GM19438 (cell line): ENCODE data around the gene SGK1.

Experiments used
- ATAC-seq: cut with Tn5 transposase; IDR thresholded peaks from one replicate; pipeline ENCODE4 v1.9.1; 2021; ENCODE audit warnings: low read depth; ENCODE audit not compliant: unreplicated experiment

Gene SGK1

DNA sequence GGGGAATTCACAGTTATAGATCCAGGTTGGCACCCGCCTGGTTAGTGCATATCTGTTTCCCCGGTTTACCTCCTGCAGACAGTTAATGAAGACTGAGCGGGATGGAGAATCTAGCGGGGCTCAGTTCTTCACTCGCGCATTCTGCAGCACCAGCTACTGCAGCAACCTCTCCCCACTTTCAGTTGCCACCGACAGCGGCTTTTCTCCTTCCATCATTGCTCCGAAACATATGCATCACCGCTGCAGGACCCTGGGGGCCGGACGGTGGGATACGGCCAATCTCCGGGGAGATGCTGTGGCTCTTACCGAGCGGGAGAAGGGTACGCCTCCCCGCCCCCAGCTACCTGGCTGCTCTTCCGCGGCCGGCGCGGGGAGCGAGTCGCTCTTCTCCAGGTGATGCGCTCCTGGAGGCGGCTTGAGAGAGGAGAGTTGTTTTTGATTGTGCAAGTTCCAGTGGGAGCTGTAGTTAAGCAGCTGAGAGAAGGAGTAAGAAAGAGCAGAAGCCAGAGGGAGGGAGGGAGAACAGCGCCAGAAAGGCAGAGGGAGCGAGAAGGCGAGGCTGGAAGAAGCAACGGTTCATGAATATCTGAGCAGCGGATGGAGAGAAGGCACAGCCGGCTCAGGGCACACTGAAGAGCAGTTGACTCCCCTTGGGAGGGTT lies at the start of gene SGK1:
Gene SGK1 (minus strand): TSS at position 642 of the 661 bp plus-strand sequence. CDS start 652 bp downstream, outside the sequence.
- peak; percentile 56 for ATAC-seq

DNA sequence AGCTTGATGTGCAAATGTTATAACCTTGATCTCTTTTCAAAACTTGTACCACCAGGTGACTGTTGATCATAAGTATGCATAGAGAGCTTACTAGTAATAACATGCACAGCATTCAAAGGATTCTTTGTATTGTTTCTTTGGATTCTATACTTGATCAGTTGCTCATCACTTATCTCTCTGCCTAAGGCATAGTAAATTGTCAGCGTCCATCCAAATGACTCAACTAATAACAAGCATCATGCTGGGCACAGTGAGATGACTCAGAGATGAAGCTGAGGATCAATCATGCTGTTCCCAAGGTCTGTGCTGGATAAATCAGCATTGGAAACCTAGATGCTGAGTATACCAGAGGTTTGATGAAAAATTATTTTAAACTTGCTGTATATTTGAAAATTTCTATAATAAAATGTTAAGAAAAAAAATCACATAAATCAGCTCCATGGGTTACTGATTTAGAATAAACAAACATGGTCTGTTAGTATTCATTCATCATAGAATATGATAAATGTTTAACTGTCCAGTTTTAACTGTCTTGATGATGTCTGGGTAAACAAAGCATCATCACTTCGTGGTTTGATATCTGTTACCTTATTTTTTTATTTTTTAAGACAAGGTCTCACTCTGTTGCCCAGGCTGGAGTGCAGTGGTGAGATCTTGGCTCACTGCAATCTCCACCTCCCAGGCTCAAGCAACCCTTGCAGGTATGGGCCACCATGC lies 45.6 kb upstream of the SGK1 start:
- ATAC-seq, result no peak

DNA sequence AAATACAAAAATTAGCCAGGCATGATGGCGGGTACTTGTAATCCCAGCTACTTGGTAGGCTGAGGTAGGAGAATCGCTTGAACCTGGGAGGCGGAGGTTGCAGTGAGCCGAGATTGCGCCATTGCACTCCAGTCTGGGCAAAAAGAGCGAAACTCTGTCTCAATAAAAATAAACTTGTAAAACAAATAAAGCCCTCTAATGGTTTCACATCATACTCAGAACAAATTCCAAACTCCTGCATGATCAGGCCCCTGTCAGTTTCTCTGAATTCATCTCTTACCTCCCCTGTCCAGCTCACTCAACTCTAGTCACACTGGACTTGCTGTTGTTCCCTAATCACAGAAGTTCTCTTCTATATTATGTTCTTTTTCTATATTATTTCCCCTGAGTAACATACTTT lies 43.1 kb upstream of the SGK1 start:
- ATAC-seq, result no peak

DNA sequence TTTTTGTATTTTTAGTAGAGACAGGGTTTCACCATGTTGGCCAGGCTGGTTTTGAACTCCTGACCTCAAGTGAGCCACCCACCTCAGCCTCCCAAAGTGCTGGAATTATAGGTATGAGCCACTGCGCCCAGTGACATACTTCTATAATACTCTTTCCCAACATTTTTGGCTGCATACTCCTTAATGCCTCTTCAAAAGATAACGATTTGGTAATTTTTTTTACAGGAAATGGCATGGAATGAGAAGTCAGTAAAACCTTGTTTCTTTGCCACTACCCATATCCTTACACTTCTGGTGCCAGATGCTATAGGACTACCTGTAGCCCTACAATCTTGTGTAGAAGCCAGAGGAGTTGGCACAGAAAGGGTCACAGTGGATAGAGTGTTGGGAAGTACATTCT lies 41.4 kb upstream of the SGK1 start:
- no peak for ATAC-seq

DNA sequence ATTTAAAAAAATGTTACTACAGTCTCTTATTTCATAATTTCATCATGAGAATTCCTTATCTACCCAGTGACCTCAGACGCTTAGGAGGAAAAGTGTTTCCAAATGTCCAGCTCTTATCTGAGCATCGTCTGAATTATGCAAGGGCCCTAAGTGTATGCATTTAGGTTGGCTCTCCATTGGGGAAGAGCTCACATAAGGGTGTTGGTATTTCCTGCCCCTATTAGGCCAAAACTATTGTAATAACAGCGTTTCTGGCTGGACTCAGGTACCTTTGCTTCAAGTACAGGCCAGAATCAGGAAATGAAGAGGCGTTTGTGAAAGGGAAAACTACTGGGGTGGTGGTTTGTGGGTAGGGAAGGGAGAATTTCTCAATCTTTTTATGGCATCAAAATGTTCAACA lies 40.4 kb upstream of the SGK1 start:
- no peak for ATAC-seq

DNA sequence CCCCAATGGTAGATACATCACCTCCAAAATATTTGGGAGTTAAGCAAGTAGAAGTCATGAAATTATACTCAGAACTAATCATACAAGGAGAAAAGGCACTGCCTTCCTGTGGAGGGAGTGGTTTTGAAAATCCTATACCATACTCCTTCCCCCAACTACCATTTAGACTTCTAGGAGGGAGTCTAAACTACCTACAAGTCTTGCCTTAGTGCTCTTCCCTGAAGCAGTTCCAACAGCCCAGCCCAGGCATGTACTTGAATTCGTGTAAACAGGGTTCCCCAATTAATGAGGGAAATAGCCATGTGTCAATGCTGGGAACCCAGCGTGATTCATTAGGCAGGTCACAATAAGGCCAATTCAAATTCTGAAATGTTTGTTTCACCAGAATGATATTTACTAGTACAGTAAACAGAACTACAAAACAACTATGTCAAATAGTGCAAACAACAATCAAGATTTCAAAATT lies 39.1 kb upstream of the SGK1 start:
- ATAC-seq, result no peak

DNA sequence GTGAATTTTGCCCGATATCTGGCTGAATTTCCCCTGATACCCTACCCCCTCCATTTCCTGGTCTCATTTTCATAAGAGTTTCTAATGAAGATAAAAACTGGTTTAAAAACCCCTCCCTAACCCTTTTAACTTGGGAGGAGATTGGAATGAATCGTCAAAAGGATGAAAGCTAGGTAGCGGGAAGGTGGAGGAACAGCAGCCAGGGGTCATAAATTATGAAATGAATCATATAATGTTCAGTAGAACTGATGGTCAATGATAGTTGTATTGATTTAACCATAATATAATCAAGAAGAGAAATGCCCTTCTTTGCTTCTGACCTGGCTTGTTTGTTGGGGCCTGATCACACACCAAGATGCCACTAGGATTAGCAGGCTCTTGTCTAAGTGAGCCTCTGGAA lies 38.5 kb upstream of the SGK1 start:
- ATAC-seq, result no peak

DNA sequence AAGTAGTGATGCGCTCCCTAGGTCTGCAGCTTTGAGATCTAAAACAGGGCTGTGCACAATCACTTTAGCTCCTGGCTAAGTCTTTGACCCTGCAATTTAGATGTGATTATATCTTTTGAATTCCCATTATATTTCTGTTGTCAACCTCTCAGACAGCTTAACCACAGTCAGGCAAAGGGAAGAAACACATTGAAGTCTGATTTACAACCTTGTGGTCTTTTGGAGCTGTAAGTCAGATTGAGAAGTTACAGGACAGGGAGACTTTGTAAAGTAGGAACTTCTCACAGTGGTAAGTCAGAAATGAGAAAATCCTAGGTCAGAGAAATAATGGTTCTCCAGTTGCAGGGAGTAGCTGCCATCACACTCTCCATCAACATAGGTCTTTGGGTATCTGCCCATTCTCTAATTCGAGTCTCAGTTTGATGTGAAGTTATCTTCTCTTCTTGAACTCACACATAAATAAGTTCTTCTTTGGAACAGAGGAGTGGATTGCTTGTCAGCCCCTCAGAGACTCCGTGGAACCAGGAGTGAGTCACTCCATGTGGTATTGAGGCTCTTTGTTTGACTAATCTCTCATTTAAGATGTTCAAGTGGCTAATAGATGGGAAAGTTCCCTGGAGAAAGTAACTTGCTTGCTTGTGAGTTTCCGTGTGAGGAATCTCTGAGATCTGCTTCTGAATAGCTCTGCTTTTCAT lies 35.0 kb upstream of the SGK1 start:
- no peak for ATAC-seq

DNA sequence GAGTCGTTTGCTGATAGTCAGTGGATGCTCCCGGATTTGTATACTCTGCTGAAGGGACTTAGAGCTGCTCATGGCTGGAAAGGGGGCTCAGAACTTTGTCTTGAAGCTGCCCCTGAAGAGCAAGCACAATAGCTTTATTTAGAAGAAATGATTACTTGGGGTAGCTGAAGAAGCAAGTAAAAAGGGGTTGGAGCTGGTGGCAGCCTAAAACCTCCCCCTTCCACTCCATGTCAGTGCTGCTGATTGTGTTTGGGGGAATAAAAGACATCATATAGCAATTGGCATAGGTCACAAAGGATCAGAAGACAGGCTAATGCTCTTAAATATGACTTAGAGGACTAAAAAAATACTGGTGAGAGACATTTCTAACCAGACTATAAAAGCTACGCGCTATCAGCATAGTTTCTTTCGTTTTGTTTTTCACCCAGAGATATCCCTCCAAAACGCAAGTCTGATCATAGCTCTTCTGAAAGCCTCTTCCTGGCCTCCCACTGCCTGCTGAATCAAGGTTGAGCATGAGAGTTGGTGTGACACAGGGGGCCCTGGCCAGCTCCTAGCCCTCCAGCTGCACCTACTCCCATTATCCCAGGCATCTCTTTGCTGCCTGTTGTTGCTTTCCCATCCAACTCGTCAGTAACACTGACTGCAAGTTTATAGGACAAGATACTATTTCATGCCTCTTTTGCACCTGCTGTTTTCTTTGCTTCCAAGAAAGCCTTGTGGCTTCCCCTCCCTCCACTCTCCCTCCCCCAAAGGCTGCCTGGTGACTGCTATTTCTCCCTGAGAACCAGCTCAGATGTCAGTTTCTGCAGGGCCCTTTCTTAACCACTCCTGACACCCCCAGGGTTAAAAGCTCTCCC lies 33.9 kb upstream of the SGK1 start:
- no peak for ATAC-seq

DNA sequence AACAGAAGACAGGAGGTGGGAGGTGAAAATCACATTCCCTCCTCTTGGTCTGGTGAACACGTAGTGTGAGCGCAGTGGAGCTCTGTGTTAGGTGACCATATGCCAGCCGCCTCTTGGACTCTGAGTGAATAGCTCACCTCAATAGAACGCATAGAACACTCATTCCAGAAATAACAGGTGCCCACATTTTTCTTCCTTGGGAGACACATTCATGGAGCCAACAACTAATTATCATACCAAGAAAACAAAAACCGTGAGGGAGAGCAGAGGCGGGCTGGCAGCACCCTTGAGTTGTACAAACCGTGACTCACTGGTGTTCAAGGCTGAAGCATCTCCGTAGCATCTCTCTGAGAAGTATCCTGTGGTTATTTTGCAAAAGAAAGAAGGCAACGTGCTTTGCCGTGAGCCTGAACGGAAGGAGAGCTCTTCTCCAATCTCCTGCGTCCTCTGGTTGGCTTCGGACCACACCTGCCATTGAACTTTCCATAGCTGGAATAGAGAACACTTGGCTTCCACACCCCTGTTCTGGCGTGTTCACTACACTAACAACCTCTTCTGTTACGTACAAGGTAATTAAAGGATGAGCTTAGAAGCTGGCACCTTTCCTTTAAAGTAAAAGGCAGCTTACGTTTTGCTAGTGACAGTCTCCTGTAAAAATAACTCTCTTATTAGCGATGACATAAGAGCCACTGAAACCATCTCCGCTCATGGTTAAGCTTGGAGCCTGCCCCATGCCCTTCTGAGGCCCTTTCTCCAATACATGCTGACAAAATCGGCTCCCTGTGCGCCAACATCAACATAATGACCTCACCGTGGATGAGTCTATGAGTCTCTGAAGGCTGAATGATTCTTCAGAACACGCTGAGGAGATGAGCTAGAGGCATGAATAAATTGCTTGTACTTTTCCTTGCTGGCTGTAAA lies 30.2 kb upstream of the SGK1 start:
- ATAC-seq, result no peak

DNA sequence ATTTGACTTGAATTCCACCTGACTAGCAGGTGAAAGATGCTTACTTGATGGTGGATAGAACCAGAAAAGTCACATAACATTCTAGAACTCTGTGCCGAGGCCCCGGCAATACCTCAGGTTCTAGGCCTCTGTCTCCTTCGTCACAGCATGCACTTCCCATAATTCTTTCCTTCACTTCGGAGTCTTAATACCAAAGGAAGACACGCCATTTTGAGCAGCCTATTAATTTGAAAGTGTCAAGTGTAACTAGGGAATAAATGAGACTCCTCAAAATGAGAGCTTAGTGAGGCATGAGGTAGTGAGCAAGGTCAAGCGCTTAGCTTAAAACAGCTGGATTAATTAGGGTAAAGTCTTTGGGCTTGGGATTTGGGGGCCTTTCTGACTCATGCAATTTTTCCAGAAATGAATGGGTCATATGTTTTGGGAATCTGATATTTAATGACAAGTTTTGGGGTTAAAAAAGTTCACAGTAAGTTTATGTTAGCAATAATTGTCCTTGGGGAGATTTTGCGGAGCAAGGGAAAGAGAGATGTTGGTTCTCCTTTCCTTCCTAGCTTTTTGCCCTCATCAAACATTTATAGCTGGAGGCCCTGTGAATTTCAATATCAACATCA lies 29.1 kb upstream of the SGK1 start:
- no peak for ATAC-seq

DNA sequence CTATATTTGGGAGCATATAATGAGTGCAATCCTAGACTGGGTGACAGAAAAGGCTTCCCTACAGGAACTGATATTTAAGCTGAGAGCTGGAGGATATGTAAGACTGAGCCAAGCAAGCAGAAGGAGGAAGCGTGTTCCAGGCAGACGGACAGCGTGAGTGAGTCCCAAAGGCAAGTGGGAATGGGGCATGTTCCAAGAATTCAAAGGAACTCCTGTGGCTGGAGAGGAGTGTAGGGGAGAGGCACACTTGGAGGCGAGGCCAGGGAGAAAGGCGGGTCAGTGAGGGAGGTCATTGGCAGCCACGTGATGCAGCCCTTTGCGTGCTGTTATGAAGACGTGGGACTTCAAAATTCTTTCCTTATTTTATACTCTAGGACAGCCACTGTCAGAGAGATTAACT lies 27.9 kb upstream of the SGK1 start:
- ATAC-seq, result no peak

DNA sequence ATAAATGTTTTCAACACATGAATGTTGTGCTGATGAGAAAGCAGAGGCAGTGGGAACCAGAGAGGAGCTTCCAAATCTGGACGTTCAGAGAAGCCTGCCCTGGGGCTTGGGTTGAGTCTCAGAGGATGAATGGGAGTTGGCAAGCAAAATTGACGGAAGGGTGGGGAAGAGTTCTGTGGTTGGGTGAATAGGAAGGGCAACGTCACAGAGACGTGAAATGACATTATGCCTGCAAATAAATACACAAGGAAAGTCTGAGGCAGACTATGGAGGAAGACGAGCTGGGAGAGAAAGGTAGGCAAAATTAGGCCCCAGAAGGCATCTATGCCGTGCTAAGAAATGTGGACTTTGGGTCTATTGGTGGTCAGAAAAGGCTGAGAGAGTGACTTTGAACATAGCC lies 25.2 kb upstream of the SGK1 start:
- ATAC-seq, result no peak

DNA sequence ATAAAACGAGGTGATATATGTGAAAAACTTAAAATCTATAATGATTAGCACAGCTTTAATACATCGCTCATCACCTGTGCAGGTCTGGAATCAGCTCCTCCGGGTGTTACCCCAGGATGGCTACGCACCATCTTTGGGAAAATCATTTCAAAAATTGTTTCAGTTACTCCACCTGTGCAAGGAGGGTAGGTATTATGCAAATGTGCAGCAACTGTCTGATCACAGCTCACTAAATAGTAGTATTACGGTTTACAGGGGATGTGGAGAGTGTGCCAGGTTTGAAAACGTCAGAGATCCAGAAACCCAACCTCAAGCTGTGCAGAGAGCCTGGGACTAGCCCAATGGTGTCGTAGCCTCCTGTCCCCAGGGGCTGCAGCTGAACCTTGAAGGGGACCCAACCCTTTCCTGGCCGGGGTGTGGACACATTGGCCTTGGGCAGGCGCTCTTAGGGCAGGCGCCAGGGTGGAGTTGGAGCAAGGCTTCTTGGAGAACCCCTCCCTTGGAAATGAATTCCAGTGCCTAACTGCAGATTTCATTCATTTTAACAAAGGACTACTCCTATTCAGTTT lies 24.2 kb upstream of the SGK1 start:
- no peak for ATAC-seq

DNA sequence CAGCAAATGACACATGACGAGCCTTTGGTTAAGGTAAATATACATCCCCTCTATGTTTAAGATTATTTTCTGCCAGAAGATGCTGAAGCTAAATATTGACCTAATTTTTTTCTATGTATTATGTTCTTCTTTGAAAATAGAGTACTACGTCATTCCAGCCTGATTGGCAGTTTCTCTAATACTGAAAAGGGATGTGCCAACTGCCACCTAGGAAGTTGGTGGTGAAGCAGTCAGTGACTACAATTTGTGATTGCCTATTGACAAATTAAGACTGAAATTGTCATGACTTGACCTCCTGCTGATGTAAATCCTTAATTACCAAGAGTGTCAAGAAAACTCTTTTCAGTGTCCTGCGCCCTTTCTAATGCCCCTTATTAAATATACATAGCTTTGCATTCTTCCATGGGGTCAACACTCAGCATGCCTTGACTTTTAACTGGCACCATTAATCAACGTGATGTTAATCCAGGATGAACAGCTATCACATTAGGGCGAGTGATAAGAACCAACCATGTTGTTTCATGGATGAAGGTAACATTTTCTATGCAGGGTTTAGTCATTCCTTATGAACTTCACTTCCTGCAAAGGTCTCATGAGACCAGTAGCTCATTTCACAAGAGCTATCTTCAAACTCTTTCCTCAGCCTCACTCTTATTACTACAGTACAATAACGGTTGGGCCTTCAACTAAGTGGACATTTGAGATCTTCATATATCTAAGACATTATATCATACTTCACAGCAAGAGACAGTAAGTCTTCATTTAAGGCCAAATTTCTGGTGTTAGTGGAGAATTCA lies 22.5 kb upstream of the SGK1 start:
- no peak for ATAC-seq

DNA sequence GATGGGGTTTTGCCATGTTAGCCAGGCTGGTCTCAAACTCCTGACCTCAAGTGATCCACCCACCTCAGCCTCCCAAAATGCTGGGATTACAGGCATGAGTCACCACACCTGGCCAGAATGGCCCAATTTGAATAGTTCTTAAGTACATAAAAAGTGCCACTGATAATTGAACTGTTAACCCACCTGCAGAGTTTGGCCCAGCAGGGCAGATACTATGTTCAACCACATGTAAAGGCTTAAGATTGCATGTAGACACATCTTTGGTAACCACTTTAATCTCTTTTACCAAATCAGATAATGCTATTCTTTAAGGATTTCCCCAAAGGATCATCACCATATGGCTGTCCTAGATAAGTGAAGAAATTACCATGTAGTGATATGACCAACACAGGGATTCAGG lies 21.3 kb upstream of the SGK1 start:
- no peak for ATAC-seq

DNA sequence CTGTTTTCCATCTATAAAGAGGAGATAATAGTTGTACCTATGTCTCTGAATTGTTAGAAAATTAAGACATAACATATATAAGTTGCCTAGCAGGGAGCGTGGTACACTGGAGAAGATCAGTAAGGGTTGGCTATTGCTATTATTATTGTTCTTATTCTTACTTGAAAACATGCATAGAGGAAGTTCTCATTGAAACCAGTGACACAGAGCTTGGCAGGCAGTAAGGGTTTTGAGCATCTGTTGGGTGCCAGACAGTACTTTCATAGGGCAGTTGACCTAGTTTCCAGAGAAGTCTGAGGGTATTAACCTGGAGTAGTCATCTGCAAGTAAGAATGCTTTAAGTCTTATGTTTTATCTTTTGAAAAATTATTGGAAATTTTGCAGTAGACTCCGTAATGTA lies 13.3 kb upstream of the SGK1 start:
- no peak for ATAC-seq

DNA sequence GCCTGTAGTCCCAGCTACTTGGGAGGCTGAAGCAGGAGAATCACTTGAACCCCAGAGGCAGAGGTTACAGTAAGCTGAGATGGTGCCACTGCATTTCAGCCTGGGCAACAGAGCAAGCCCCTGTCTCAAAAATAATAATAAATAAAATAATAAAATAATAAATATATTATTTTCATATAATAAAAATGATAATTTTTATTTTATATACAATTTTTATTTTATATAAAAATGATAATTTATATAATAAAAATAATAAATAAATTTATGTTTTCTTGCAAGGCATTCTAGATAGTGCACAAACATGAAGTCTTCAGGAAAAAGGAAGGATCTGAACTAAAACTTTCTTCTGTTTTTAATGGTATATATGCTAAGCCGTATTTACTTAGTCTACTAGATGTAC lies 12.6 kb upstream of the SGK1 start:
- ATAC-seq, result no peak
